Osteoblast (primary cell): ENCODE measurements around the gene DDX24. TPM values are rescaled to one million over a fixed set of nuclear protein-coding genes. Genes with fewer than 3 reads are reported as not detected.
A peak's percentile ranks its signal among the peaks of the same experiment; 100 is the strongest.

Source experiments
- DNase-seq: peaks from one replicate; pipeline ENCODE4 v3.0.0; 2011; ENCODE audit warnings: low spot score, mixed read lengths; ENCODE audit not compliant: insufficient read length; ENCODE audit errors: missing footprints
- H2AFZ ChIP-seq: 2 replicates; pipeline ENCODE4 v1.6.0; 2011; ENCODE audit warnings: mild to moderate bottlenecking, low read length
- H3K27ac ChIP-seq: 2 replicates; pipeline ENCODE4 v1.5.1; 2011; ENCODE audit warnings: mild to moderate bottlenecking, low read depth, low read length, moderate library complexity
- H3K27me3 ChIP-seq: 2 replicates; pipeline ENCODE4 v1.6.0; 2012; ENCODE audit warnings: mild to moderate bottlenecking, control low read depth, inconsistent platforms, low read length, moderate library complexity; ENCODE audit not compliant: insufficient read depth
- H3K36me3 ChIP-seq: 2 replicates; pipeline ENCODE4 v1.5.1; 2011; ENCODE audit warnings: mild to moderate bottlenecking, low read length, control low read depth, moderate library complexity; ENCODE audit not compliant: insufficient read depth
- H3K4me1 ChIP-seq: 2 replicates; pipeline ENCODE4 v1.5.1; 2011; ENCODE audit warnings: mild to moderate bottlenecking, low read length, control low read depth, moderate library complexity; ENCODE audit not compliant: insufficient read depth
- H3K4me2 ChIP-seq: 2 replicates; pipeline ENCODE4 v1.6.0; 2011; ENCODE audit warnings: mild to moderate bottlenecking, low read length; ENCODE audit not compliant: insufficient read depth
- H3K4me3 ChIP-seq: fragments of 200-600 bp; sonication (generic); 3 replicates; pipeline ENCODE4 v1.5.1; 2012; ENCODE audit warnings: mild to moderate bottlenecking, low read length, inconsistent platforms; ENCODE audit not compliant: insufficient read depth
- H3K79me2 ChIP-seq: 2 replicates; pipeline ENCODE4 v1.6.0; 2012; ENCODE audit warnings: mild to moderate bottlenecking, low read length, control low read depth, inconsistent platforms; ENCODE audit not compliant: insufficient read depth
- H3K9me3 ChIP-seq: 2 replicates; pipeline ENCODE4 v1.5.1; 2011; ENCODE audit warnings: low read depth, low read length, control low read depth
- H4K20me1 ChIP-seq: 2 replicates; pipeline ENCODE4 v1.6.0; 2012; ENCODE audit warnings: mild to moderate bottlenecking, low read length, control low read depth; ENCODE audit not compliant: insufficient read depth
- CTCF ChIP-seq: IDR thresholded peaks from 2 replicates; pipeline ENCODE4 v1.5.1; 2011; ENCODE audit warnings: mild to moderate bottlenecking, low read depth, low read length, moderate library complexity; ENCODE audit errors: extremely low read depth
- total RNA-seq: library from RNA; depleted of rRNA; stranded (reverse); fragments of >200 nt; gene quantifications from 2 replicates; pipeline ENCODE4 v1.2.3, GENCODE V29; 2012

Gene DDX24
- total RNA-seq, 1 donor, result 134 TPM

GRCh38 chr14:94043111-94043755 is 37.8 kb downstream of the DDX24 start:
- Histone ChIP-seq H3K4me3 (no peak overlapping the region), H3K4me2 (no peak overlapping the region), H3K79me2 (no peaks in the 10 kb centered on the region), H3K4me1 (peaks cover 23% of the 10 kb centered on the region), H2AFZ (no peak overlapping the region), H3K36me3 (peaks cover 26% of the 10 kb centered on the region), H4K20me1 (peaks cover 17% of the 10 kb centered on the region), H3K9me3 (no peaks in the 10 kb centered on the region), H3K27ac (peak overlapping the region; percentile 23), H3K27me3 (no peaks in the 10 kb centered on the region)
- no peak for TF ChIP-seq CTCF
- no peak for DNase-seq

- Histone ChIP-seq H3K9me3 (no peaks in the 10 kb centered on the region), H4K20me1 (peaks cover 17% of the 10 kb centered on the region), H3K4me1 (peaks cover 23% of the 10 kb centered on the region), H2AFZ (no peak overlapping the region), H3K4me2 (no peak overlapping the region), H3K27me3 (no peaks in the 10 kb centered on the region), H3K27ac (peak overlapping the region; percentile 23), H3K4me3 (no peak overlapping the region), H3K79me2 (no peaks in the 10 kb centered on the region), H3K36me3 (peaks cover 19% of the 10 kb centered on the region)
- DNase-seq, result no peak
- no peak for TF ChIP-seq CTCF
Measured at GRCh38 chr14:94042433-94043091, 38.4 kb downstream of the DDX24 start.

GRCh38 chr14:94041551-94042346 is 39.3 kb downstream of the DDX24 start:
- H3K36me3 ChIP-seq, result peaks cover 11% of the 10 kb centered on the region
- H3K4me1 ChIP-seq, result peaks cover 23% of the 10 kb centered on the region
- H3K79me2 ChIP-seq, result no peaks in the 10 kb centered on the region
- no peak for TF ChIP-seq CTCF
- no peak overlapping the region for H3K27ac ChIP-seq
- no peaks in the 10 kb centered on the region for H3K27me3 ChIP-seq
- H4K20me1 ChIP-seq, result peaks cover 17% of the 10 kb centered on the region
- no peaks in the 10 kb centered on the region for H3K9me3 ChIP-seq
- H2AFZ ChIP-seq, result no peak overlapping the region
- H3K4me2 ChIP-seq, result no peak overlapping the region
- peak; percentile 93 for DNase-seq
- no peak overlapping the region for H3K4me3 ChIP-seq

GRCh38 chr14:94040796-94041195 is 40.2 kb downstream of the DDX24 start:
- no peaks in the 10 kb centered on the region for H3K27me3 ChIP-seq
- H3K4me2 ChIP-seq, result no peak overlapping the region
- no peak for DNase-seq
- H3K4me3 ChIP-seq, result no peak overlapping the region
- peaks cover 21% of the 10 kb centered on the region for H4K20me1 ChIP-seq
- no peaks in the 10 kb centered on the region for H3K9me3 ChIP-seq
- no peak overlapping the region for H2AFZ ChIP-seq
- no peak overlapping the region for H3K27ac ChIP-seq
- H3K79me2 ChIP-seq, result no peaks in the 10 kb centered on the region
- H3K4me1 ChIP-seq, result peaks cover 23% of the 10 kb centered on the region
- no peak for TF ChIP-seq CTCF
- H3K36me3 ChIP-seq, result peaks cover 5% of the 10 kb centered on the region
